Activated T-cell treated with anti-CD3 and anti-CD28 coated beads, Interleukin-2, amount 50 U/mL, for 48 hours (primary cell): ENCODE results near the gene SH3BGR.
A peak's percentile ranks its signal among the peaks of the same experiment; 100 is the strongest.
"Not testable (repeated sequence)": the region's sequence is repeated elsewhere in the genome, so short reads cannot be mapped to it uniquely, and the experiment has no call there.

ENCODE experiments used
- DNase-seq, 2 experiments: peaks; one replicate each; pipeline ENCODE4 v3.0.0-alpha.2; 2020

The SH3BGR gene

DNA sequence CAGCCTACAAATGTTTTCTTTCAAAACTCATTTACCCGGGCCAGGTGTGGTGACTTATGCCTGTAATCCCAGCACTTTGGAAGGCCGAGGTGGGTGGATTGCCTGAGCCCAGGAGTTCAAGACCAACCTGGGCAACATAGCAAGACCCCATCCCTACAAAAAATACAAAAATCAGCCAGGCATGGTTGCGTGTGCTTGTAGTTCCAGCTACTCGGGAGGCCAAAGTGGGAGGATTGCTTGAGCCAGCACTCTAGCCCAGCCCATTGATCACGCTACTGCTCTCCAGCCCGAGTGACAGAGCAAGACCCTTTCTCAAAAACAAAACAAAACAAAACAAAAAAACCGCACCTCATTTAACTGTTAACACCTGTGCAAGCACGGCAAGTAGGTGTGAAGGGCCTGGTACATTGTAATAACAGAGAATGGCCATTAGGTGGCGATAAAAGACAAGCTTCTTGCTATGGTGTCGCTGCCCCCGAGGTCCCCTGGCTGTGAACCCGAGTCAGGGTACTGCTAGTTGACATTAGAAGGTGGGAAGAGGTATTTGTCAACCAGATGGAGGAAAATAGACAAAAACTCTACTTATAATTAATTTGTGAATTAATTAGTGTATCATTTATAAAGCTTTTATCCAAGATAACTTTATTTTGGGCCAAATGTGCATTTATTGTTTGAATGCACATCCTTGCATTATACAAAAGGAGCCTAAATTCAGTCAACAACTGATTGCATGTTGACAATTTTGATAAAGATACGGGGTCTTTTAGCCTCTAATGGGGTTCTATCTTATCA, 66.5 kb downstream of the SH3BGR start:
- DNase-seq: peak; percentile 44 to 48

- DNase-seq: no peak
These were observed 67.1 kb downstream of the SH3BGR start for GRCh38 chr21:39518847-39519210.

- no peak for DNase-seq
These were observed 68.1 kb downstream of the SH3BGR start for GRCh38 chr21:39519835-39520234.

- DNase-seq: no peak
These were observed 71.6 kb downstream of the SH3BGR start for GRCh38 chr21:39523399-39523798.

DNA sequence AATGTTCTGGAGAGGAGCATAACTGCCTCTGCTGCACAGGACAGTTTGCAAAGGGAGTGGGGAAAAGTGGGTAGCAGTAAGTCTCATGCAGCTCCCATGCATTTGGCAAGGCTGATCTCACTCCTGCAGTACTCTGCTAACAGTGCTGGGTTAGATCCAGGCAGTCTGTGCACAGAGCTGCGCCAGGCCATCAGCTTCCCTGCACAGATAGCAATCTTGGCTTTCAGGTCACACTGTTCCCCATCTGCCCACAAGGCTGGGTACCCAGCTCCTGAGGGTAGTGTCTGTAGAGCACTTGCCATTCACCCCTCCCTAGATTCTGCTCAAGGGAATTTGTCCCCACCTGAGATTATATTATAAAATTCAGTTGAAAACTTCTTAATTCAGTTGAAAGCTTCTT, 72.1 kb downstream of the SH3BGR start:
- DNase-seq: no peak

GRCh38 chr21:39525129-39525528, 73.4 kb downstream of the SH3BGR start:
- no peak for DNase-seq

DNA sequence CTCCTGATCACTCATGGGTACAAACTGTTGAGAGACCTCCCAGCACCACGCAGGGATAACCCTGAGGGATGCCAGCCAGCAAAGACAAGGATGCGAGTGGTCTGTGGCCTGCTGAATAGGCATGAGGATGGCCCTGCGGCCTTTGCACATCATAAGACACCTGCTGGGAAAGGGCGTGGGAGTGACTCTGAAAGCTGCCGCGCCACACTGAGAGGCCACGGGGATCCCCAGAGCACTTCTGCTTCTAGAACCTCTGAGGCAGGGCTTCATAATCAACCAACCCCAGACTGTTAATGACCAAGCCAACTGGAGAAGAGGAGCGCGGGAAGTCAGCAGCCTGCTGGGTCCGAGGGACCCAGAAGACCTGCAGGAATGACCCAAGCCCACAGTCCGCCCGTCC, 73.8 kb downstream of the SH3BGR start:
- DNase-seq: no peak

DNA sequence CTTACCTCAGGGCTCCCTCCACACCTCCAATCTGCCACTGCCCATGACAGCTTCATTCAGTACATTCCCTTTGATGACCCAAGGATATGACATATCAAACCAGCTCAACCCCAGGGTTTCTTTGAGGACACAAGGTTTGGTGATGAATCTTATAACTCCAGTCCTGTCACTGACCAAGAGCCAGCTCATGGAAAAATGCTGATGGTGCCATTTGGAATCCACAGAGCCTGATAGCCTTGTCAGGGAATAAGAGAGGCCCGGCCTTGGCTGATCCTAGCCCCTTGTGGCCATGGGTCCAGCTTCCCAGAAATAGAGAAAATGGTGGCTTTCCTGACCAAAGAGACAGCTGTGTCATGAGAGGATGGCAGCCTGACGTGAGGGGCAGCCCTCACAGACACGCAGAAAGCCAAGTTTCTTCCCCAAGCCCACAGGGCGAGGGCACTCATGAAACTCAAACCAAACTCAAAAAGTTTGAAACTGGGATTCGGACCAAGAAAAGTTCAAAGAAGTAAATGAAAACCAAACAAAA, 75.4 kb downstream of the SH3BGR start:
- DNase-seq: no peak

- DNase-seq: no peak
These were observed 76.1 kb downstream of the SH3BGR start for GRCh38 chr21:39527664-39528381.

DNA sequence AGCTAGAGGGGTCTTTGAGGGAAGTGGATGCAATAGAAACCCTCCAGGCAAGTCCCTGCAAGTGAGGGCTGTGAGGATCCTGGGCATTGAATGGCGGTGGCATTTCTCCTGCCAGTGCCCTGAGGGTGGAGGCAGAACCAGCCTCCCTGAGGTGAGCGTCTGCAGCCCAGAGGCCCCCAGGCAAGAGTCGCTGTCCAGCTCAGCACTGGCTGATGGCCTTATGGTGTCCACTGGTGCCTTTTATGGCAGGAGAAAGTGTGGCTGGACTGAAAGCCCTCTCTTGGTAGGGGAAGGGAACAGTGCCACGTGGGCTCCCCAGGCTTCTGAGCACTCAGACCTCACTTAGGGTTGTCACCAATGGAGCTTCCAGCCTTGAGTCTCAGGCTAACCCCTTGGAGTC, 77.3 kb downstream of the SH3BGR start:
- no peak for DNase-seq

DNA sequence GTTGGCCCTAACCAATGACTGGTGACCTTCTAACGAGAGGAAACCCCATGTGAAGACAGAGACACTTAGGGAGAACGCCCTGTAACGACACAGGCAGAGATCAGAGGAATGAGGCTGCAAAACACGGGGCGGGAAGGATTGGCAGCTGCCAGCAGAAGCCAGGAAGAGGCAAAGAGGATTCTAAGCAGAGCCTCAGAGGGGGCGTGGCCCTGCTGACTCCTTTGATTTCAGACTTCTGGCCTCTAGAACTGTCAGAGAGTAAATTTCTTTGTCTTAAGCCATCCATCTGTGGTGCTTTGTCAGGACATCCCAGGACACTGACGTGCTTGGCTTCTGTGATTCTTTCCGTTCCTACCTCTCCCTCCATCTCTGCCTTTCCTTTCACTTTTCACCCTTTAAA, 79.3 kb downstream of the SH3BGR start:
- no peak for DNase-seq

- DNase-seq: no peak
These were observed 80.1 kb downstream of the SH3BGR start for GRCh38 chr21:39531840-39532239.

DNA sequence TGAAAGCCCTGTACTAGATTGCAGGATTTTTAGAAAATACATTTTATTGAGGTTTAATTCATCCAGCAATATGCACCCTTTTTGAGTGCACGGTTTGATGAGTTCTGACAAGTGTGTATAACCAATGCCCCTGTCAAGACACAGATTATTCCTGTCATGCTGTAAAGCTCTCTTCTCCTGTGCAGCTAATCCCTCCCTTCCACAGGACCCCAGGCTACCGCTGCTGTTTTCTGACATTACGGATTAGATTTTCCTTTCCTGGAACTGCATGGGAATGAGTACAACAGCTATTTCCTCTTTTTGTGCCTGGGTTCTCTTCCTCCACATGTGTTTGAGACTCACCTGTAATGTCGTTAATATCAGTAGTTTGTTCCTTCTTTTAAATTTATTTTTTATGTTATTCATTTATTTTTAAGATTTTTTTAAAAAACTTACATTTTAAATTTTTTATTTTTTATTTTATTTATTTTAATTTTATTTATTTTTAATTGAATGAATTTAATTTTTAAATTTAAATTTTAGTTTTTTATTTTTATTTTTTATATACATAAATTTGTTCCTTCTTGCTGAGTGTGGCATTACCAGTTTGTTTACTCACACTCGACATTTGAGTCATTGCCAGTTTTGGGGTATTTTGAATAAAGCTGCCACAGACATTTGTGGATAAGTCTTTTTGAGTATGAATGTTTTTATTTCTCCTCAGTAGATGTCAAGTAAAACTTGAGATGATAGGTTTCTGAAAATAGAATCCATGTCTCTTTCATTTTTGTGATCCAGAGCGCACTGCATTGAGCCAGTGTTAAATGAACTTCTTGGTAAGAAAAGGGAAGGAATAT, 82.0 kb downstream of the SH3BGR start:
- DNase-seq: no peak

GRCh38 chr21:39535646-39536437, 84.1 kb downstream of the SH3BGR start:
- no peak for DNase-seq

DNA sequence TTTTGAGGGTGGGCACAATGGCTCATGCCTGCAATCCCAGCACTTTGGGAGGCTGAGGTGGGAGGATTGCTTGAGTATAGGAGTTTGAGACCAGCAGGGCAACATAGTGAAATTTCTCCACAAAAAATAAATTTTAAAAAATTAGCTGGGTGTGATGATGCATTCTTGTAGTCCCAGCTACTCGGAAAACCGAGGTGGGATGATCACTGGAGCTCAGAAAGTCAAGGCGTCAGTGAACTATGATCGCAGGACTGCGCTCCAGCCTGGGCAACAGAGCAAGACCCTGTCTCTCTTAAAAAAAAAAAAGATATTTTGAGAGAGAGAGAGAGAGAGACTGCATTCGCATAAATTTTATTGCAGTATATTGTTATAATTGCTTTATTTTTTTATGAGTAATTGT, 85.1 kb downstream of the SH3BGR start:
- no peak for DNase-seq

DNA sequence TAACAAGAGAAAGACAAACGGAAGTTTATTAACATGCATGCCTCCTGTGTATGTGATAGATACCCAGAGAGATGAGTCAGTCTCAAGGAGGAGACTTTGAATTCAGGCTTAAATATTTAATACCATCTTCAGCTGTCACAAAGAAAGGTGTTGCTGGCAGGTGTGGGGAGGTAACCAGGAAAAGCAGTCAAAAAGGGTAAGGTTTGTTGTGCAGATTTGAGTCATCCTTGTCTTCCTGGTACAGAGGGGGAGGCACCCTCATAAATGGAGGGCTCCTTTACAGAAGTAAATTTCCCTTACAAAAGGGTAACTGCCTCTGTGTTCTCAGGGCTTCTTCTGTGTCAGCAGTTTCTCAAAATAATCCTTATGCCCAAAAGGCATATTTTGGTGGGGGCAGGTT, 85.8 kb downstream of the SH3BGR start:
- DNase-seq: no peak

DNA sequence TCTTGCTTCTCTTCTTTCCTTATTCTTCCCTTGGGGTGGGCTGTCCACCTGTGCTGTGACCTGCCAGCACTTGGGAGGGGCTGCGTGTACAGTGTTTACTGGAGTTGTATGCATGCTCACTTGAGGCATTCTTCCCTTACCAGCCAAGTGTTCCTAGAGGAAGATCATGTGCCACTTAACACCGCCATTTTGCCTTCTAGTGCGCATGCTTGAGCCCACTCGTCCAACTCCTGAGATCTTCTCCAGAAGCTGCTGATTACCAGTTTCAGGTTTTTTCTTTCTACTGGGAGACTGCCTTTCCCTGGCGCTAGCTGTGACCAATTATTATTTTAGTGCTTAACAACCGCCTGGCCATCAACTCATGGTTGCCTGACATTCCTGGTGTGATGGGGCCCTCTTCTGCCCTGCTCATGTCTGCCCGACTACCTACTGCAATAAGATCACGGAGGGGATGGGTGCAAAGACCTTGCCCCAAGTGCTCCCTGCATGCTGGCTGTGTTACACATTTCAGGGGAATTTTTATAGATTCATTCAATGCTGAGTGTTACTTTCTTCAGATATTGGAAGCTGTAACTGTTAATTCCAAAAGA, 86.8 kb downstream of the SH3BGR start:
- DNase-seq: no peak

DNA sequence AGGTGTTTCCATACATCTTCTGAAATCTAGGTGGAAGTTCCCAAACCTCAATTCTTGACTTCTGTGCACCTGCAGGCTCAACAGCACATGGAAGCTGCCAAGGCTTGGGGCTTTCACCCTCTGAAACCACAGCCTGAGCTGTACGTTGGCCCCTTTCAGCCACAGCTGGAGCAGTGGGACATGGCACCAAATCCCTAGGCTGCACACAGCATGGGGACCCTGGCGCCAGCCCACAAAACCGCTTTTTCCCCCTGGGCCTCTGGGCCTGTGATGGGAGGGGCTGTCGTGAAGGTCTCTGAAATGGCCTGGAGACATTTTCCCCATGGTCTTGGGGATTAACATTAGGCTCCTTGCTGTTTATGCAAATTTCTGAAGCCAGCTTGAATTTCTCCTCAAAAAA, 88.6 kb downstream of the SH3BGR start:
- not testable (repeated sequence) for DNase-seq

DNA sequence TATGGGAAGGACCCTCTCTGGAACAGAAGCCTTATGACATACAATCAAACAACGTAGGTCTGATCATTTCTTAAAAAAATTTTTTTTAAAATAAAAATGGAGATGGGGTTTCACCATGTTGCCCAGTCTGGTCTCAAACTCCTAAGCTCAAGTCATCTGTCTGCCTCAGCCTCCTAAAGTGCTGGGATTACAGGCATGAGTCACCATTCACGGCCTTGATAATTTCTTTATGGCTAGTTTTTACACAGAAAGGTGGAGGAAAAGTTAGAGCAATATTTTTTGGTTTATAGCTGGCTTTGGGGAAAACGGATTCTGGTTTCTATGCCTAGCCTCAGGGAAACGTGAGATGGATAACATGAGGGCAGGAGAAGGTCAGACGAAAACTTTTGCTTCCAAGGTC, 91.0 kb downstream of the SH3BGR start:
- DNase-seq: no peak

GRCh38 chr21:39546522-39546921, 94.8 kb downstream of the SH3BGR start:
- no peak for DNase-seq

DNA sequence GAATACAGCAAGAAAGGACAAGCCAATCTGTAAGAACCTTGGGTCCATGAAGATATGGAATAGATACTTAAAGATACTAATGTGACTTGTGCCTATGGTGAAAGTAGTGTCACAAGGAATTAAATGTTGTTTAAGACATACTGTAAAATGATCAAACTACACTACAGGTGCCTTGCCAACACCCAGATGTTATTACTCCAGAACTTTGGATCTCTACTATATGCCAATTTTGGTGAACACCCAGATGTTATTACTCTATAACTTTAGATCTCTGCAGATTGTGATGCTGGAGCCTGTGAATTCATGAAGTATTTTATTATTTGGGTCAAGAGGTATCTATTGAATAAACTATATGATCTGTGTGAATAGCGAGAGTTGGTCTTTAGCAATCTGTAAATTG, 101.1 kb downstream of the SH3BGR start:
- DNase-seq: no peak

- DNase-seq: no peak
These were observed 101.6 kb downstream of the SH3BGR start for GRCh38 chr21:39553331-39553730.
